GM19463 (cell line): Measurements from ENCODE around the gene ZNF154.

Source experiments
- ATAC-seq: cut with Tn5 transposase; IDR thresholded peaks from one replicate; pipeline ENCODE4 v1.9.1; 2021; ENCODE audit warnings: mild to moderate bottlenecking, moderate library complexity; ENCODE audit not compliant: unreplicated experiment

The ZNF154 gene

GRCh38 chr19:57682226-57682766 is 26.7 kb downstream of the ZNF154 start:
- ATAC-seq, result no peak

- no peak for ATAC-seq
Measured at GRCh38 chr19:57675881-57676280, 33.1 kb downstream of the ZNF154 start.

GRCh38 chr19:57672466-57672865 is 36.5 kb downstream of the ZNF154 start:
- ATAC-seq, result no peak

- no peak for ATAC-seq
Measured at GRCh38 chr19:57671124-57671895, 37.7 kb downstream of the ZNF154 start.

- ATAC-seq, result no peak
Measured at GRCh38 chr19:57668635-57669034, 40.4 kb downstream of the ZNF154 start, which contains the start of gene ZSCAN4. Gene ZSCAN4, plus strand, starts transcription at chr19:57668935. Its CDS starts 7,211 bp downstream, at chr19:57676146.

GRCh38 chr19:57667228-57667627 is 41.8 kb downstream of the ZNF154 start:
- no peak for ATAC-seq

GRCh38 chr19:57665261-57665806 is 43.7 kb downstream of the ZNF154 start:
- no peak for ATAC-seq

- ATAC-seq, result no peak
Measured at GRCh38 chr19:57664269-57665127, 44.5 kb downstream of the ZNF154 start.

GRCh38 chr19:57656346-57656745 is 52.7 kb downstream of the ZNF154 start:
- no peak for ATAC-seq

GRCh38 chr19:57655443-57655842 is 53.6 kb downstream of the ZNF154 start:
- ATAC-seq, result no peak

- no peak for ATAC-seq
Measured at GRCh38 chr19:57653689-57654088, 55.3 kb downstream of the ZNF154 start.

GRCh38 chr19:57651654-57651996 is 57.4 kb downstream of the ZNF154 start:
- no peak for ATAC-seq

GRCh38 chr19:57648331-57649003 is 60.5 kb downstream of the ZNF154 start:
- no peak for ATAC-seq
